GM19452 (cell line): Measurements from ENCODE around the gene MYO6.

Experiments
- ATAC-seq: cut with Tn5 transposase; IDR thresholded peaks from one replicate; pipeline ENCODE4 v1.9.1; 2021; ENCODE audit not compliant: unreplicated experiment

The MYO6 gene

DNA sequence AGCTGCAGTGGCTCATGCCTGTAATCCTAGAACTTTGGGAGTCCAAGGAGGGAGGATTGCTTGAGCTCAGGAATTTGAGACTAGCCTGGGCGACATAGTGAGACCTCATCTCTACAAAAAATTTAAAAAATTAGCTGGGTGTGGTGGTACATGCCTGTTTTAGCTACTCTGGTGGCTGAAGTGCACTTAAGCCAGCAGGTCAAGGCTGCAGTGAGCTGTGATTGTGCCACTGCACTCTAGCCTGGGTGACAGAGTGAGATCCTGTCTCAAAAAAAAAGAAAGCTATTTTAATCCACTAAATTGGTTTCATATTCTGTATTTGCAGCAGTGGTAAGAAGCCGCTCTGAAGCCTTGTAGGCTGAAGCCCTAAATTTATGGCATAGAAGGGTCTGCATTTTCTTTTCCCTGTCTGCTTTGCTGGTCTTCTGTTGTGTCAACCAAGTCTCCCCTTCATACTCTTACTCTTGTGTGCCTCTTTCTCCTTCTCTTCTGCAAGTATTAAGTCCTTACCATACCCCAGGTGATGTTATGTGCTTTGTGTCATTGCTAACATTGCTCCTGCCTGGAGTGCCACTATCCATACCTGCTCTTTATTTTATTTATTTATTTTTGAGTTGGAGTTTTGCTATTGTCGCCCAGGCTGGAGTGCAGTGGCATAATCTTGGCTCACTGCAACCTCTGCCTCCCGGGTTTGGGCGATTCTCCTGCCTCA is 70.9 kb downstream of the MYO6 start:
- no peak for ATAC-seq

DNA sequence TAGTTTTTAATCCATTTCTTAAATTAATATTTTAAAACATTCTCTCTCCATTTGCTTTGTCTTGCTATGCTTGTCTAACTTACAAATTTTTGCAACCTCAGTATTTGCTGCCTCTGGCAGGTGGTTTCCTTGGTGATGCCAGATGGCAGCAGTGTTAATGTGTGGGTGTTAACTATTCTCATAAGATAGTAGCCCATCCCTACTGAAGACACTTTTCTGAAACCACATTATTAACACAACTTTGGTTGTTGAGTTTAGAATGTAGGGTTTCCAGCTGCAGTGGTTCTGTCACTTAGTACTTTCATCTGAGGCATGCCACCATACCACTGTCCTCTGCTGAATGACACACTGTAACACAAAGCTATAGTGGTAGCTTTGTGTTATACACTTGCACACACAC is 75.1 kb downstream of the MYO6 start:
- peak; percentile 80 for ATAC-seq

DNA sequence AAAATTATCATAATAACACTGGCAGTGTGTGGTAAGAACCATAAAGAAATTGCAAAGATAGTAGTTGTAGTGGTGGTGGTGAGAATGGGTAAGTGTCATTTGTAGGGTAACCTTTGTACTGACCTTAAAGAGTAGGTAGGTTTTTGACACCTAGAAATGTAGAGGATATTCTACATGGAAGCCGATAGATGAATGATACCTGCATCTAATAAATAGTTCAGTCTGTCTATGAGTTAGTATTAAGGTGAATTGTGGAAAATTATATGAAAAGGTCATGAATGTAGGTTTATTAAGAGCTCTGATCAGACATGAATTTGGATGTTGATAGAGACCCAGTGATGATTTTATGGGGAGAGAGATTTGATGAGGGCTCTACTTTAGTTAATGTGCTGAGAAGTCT is 78.1 kb downstream of the MYO6 start:
- no peak for ATAC-seq

DNA sequence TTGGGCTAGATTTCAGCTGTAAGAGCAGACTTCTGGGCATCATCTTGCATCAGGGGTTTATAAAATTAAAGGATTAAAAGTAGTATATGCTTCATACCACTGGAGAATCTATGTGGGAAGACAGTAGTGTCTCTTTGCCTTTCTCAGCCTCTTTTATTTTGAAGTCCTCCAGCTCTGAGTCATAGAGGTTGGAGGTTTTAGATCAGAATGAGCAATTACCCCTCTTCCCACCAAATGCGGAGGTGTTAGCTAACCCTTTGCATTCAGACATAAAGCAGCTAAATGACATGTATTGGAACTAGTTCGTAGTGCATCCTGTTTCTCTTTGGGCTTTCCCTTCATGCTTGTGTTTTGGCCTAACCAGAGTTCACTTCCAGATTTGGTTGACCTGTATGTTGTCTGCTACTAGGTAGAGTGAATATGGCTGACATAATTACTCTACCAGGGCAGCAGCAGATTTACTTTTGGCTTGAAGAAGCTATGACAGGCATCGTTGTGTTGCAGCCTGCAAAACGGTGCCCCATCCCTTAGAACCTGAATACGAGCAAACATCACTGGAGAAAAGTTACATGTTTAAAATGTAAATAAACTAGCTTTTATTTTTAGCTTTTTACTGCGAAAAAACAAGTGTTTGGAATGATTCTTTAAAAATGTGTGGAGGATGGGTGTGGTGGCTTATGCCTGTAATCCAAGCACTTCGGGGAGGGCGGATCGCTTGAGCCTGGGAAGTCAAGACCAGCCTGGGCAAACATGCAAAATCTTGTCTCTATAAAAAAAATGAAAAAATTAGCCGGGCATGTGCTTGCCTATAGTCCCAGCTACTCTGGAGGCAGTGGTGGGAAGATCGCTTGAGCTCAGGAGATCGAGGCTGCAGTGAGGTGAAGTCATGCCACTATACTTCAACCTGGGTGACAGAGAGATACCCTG is 82.2 kb downstream of the MYO6 start:
- peak; percentile 75 for ATAC-seq

DNA sequence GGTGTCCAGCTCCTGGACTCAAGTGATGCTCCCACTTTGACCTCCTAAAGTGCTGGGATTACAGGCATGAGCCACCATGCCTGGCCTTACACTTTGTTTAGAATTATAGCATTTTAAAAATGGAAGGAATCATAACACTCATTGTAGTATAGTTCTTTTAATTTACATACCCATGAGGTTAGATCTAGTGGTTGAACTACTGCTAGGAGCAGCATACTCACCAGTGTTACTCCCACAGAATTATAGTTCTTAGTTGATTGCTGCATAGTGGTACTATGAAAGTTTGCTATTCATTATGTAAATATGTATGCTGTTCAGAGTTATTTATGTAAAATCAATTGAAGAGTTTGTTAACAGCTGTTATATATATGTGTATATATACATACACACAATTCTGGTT is 85.4 kb downstream of the MYO6 start:
- ATAC-seq = no peak

DNA sequence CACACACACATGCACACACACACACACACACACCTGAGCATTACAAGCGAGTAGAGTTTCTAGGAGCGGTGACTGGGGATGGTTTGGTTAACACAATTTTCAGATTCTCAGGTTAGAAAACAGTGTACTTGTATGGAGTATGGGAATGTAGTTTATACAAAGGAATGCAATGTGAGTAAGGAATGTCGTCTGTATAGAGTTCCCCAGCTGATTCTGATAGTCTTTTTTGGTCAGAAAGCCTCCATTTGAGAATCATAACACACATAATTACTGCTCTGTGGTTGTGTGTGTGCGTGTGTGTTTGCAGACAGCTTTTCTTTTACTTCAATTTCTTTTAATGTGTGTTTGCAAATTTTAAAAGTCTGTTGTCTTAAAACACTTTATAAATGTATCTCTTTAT is 93.2 kb downstream of the MYO6 start:
- no peak for ATAC-seq

DNA sequence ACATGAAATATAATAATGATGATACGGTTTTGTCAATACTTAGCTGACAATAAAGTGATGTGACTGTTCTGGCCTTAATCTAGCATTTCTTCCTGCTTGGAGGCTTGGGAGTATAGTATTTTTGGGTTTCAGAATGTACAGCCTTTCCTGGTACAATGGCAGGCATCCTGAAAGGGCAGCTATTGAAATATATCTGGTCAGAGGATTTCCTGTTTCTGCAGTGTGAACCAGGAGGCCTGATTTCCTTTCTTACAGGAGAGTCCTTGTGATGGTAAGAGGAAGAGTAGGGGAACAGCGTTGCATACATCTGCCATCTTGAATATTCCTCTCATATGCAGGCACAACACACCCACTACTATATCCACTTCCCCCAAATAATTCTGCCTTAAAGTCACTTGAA is 93.7 kb downstream of the MYO6 start:
- ATAC-seq = no peak

DNA sequence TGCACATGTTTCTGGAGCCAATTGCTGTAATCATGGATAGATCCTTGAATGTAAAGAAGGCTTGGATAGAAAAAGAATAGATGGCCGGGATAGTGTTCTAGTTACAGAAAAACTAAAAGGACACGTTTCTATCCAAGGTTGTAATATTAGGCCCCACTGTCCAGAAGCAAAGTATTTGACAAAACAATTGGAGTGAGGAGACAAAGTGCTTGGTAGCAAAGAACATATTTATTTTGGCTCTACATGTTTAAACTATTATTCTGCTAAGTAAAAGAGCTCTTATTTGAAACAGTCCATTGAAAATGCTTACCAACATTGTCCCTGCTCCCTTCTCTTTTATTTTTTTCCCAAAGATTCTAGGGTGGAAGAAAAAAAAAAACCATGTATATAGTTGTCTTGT is 94.4 kb downstream of the MYO6 start:
- no peak for ATAC-seq

DNA sequence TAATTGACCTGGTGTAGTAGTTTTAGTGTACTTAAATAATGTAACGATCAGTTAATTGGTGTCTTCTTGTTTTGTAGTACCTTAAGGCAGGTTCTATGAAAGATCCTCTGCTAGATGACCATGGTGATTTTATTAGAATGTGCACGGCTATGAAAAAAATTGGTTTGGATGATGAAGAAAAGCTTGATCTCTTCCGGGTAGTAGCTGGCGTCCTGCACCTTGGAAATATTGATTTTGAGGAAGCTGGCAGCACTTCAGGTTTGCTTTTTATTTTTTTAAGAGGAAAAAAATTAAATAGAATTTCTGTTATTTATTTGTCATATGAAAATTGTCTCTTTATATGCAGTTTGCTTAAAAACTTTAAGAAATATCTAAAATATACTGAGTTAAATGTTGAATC is 99.2 kb downstream of the MYO6 start:
- no peak for ATAC-seq

DNA sequence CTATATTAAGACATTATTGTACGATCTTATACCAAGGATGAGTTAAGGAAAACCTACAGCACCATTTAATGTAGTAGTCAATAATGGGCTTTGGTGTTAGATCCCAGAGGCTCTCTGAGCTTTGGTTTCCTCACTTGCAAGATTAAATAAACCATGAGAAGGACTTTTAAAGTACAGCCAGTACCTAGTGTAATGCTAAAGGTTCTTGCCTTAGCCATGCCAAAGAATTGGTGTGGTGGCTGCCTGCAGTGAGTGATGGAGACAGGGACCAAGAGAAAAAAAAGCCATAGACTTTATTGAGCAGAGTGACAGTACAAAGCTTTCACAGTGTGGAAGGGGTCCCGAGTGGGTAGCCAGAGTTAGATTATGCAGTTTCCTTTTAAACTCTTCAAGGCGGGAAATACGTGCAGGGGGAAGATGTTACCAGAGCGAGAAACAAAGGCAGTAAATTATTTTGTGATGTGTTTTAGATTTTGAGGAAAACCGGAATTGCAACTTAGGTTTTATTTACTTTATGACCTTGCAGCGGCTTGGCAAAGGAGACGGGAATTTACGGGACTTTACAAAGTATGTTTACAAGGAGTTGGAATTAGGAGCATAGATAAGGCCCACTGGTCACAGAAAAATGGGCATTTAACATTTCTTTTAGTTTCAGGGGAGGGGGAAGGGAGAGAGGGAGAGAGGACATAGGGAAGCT is 100.4 kb downstream of the MYO6 start:
- no peak for ATAC-seq

DNA sequence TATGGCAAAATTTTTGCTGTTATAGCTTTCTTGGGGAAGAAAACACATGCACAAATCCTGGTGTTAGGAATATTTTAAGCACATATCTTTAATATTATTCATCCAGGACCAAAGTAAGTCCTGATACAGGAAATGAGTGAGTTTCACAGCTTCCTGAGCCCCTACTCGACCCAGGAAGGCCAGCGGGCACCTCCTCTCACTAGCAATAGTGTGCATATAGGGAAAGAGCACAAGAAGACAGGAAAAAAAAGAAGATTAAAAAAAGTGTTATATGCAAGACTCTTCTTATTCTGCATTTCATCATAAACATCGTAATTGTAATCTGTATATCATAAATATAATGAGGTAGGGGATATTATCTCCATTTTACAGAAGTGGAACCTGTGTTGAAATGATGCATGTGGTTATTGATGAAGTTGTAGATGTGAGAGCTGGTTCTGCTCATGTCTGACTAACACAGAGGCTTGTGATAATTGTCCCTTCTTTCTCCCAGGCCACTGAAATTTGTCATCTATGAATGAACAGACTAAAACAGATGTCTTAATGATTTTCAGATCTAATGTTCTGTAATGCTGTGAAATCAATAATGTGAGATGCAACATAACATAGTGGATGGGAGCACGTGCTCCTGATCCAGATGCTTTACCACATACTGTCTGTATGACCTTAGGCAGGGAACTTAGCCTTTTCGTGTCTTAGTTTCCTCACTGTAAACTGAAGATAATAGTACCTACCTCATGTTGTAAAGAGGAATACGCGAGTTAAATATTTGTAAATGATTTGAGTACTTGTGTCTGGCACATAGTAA is 101.2 kb downstream of the MYO6 start:
- no peak for ATAC-seq

DNA sequence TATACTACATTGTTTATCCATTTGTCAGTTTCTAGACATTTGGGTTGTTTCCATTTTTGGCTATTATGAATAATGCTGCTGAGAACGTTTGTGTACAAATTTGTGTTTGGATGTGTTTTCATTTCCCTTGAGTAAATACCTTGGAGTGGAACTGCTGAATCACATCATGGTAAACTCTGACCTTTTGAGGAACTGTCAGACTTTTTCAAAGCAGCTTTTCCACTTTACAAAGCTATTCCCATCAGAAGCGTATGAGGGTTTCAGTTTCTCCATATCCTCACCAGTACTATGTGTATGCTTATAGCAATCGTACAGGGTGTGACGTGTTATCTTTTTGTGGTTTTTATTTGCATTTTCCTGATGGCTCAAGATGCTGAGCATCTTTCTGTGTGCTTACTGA is 103.7 kb downstream of the MYO6 start:
- no peak for ATAC-seq

DNA sequence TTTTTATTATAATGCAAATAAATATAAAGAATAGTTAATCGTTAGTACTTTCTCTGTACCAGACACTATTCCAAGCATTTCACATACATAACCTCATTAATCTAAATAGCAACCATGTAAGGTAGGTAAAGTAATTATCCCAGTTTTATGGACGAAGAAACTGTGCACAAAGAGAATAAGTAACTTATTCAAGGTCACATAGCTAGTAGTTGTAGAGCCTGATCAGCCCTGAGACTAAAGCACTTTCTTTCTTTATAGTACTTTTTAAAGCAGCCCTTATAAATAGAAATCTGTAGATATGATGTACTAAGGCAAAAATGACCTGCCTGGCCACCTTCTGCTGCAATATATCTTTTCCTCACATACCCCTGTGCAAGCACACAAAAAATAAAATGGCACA is 104.8 kb downstream of the MYO6 start:
- ATAC-seq = no peak

DNA sequence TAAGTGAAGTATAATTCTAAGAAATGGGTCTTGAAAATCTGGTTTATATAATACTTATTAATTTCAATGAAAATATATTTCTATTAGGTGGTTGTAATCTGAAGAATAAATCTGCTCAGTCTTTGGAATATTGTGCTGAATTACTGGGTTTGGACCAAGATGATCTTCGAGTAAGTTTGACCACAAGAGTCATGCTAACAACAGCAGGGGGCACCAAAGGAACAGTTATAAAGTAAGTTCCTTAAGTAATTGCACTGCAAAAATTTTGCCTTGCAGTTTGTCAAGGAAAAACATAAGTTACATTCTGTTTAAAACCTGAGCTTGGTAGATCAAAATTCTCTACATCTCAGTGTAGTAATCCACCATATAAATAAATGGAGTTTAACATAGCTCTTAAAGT is 106.0 kb downstream of the MYO6 start:
- no peak for ATAC-seq

DNA sequence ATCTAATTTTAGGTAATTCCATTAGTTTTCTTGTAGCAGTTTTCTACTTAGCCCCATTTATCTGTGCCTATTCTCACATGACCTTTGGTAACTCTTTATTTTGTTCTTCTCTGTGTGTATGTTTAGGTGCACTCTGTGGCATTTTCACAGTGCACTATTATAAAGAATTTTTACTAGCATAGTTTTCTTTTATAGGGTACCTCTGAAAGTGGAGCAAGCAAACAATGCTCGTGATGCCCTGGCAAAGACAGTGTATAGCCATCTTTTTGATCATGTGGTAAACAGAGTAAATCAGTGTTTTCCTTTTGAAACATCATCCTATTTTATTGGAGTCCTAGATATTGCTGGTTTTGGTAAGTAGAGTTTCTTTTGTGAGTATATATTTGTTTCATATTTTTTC is 107.9 kb downstream of the MYO6 start:
- no peak for ATAC-seq

DNA sequence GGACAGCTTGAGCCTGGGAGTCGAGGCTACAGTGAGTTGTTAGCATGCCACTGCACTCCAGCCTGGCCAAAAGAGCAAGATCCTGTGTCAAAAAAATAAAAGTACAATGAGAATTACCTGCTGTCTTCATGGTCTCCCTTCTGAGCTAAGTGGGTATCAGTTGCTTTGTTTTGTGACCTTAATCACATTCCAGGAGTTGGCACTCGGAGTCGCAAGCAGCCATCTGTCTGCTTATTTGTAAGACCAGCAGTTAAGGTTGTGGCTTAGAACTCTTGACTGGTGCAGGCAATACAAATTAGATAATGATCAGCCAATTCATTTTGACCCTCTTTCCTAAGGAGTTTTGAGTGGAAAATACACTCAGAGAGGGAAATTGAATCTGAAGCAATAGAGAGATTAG is 114.0 kb downstream of the MYO6 start:
- no peak for ATAC-seq

DNA sequence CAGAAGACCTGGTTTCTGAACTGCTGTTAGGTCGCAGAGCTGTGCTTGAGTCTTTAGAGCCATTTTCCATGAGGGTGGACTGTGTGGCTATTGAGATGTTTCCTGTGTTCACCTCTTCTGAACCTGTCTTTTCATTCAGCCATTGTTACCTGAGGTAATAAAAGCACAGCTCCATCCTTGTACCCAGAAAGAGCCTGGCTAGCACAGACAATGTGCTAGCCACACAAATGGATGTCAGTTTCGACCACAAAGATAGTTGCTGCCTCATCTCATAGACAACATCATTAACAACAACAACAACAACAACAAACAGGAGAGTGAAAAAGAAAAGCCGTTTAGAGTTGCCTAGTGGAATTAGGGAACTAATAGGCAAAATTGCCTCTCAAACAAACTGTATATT is 114.7 kb downstream of the MYO6 start:
- no peak for ATAC-seq

DNA sequence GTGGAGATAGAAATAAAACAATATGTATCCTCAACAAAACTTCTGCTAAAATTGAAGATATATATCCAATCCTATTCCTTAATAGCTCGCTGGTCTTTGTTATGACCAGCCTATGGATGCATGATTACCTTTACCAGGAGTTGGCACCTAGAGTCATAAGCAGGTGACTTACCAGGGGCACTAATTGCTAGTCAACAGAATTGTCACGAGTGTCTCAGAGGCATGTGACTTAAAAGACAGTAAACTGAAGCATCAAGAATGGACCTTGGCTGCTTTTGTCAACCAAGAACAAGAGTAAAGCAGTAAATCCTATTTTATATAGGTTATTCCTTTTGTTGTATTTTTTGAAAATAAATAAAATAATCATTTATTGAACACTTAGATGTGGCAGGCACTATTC is 115.4 kb downstream of the MYO6 start:
- no peak for ATAC-seq

DNA sequence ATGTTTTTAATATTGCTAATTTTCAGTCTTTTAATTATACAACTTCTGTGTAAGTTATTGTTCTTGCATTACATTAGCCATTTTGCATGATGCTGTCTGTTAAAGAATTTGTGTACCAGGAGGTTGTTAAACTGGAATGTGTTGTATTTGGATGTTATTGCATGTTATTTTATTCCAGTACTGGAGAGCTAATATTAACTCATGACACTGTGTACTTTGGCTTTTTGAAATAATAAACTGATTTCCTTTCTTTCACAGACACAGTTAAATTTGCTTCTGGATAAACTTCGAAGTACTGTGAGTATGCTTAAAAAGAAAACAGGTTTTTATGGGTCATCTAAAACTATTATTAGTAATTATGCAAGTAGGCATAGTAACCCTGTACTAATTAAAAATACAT is 121.3 kb downstream of the MYO6 start:
- ATAC-seq = no peak

DNA sequence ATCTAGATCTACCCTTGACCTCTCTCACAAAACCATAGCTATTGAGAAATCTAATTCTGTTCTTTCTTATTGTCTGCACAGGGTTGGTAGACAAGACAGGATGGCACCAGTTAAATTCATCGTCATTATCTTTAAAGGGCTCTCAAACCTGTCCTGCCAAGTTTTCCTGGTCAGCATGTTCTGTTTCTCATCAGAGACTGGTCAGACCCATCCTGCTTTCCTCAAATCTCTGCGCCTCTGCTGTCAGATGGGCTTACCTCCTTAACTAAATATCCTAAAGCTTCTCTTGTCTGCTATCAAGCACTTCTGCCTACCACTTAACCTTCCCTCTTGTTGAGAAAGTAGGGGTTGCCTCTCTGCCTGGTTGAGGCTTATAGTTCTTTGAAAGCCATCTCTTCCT is 125.2 kb downstream of the MYO6 start:
- no peak for ATAC-seq

DNA sequence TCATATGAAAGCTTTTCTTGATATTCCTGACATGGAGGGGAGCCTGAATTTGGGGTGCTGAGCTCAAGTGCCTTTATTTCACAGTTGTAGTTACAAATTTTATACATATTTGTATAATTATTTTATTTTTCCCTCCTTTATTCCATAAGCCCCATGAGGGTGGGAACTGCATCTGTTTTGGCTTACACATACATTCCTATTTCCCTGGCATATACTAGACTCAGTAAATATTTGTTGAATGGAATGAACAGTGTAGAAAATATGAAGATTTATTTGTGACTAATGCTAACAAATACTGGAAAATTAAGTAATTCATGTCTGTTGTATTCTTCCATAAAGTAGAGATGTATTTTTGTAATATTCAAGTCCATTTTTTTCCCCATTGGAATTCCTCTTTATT is 127.1 kb downstream of the MYO6 start:
- ATAC-seq = no peak
